OCI-LY3 (cell line): Measurements from ENCODE around the gene UBALD2.

Experiments
- H2AFZ ChIP-seq: fragments of 200-600, 300-600 bp; shearing (Covaris generic); 2 replicates; pipeline ENCODE4 v1.6.0; 2014; ENCODE audit warnings: antibody characterized with exemption, low read depth, low read length
- H3K27ac ChIP-seq: fragments of 200-600, 300-600 bp; sonication (generic); 2 replicates; pipeline ENCODE4 v1.5.1; 2014; ENCODE audit warnings: mild to moderate bottlenecking, low read length, moderate library complexity, mixed read lengths
- H3K27me3 ChIP-seq: fragments of 200-600, 300-600 bp; sonication (generic); 2 replicates; pipeline ENCODE4 v1.6.1; 2014; ENCODE audit warnings: low read depth, low read length, mixed read lengths
- H3K36me3 ChIP-seq: fragments of 200-600, 300-600 bp; sonication (generic); replicated peaks from 2 replicates; pipeline ENCODE3; 2014; ENCODE audit warnings: low read depth, low read length, mixed read lengths
- H3K4me1 ChIP-seq: fragments of 300-600, 200-600 bp; sonication (generic); 2 replicates; pipeline ENCODE4 v1.6.1; 2014; ENCODE audit warnings: low read length, mixed read lengths
- H3K4me2 ChIP-seq: fragments of 200-600, 300-600 bp; sonication (generic); 2 replicates; pipeline ENCODE4 v1.6.1; 2014; ENCODE audit warnings: low read length, mixed read lengths
- H3K4me3 ChIP-seq: fragments of 300-600, 200-600 bp; sonication (generic); 2 replicates; pipeline ENCODE4 v1.5.1; 2014; ENCODE audit warnings: antibody characterized with exemption, mild to moderate bottlenecking, low read length, moderate library complexity
- H3K79me2 ChIP-seq: fragments of 300-600, 200-600 bp; shearing (Covaris generic); 2 replicates; pipeline ENCODE4 v1.6.1; 2014; ENCODE audit warnings: mild to moderate bottlenecking, low read length, mixed read lengths
- H3K9ac ChIP-seq: fragments of 300-600, 200-600 bp; shearing (Covaris generic); 2 replicates; pipeline ENCODE4 v1.6.0; 2014; ENCODE audit warnings: mild to moderate bottlenecking, low read length, moderate library complexity
- H3K9me3 ChIP-seq: fragments of 200-600, 300-600 bp; shearing (Covaris generic); 2 replicates; pipeline ENCODE4 v1.6.1; 2014; ENCODE audit warnings: low read length, mixed read lengths; ENCODE audit not compliant: insufficient read depth
- H4K20me1 ChIP-seq: fragments of 200-600, 300-600 bp; sonication (generic); 2 replicates; pipeline ENCODE4 v1.6.1; 2016; ENCODE audit warnings: low read length, mixed read lengths; ENCODE audit not compliant: insufficient read depth
- CTCF ChIP-seq: fragments of 200-600, 300-600 bp; sonication (generic); IDR thresholded peaks from 2 replicates; pipeline ENCODE4 v1.5.1; 2014; ENCODE audit warnings: antibody characterized with exemption, low read length, low read depth
- EZH2phosphoT487 ChIP-seq: fragments of 200-600 bp; shearing (Covaris generic); IDR thresholded peaks from 2 replicates; pipeline ENCODE4 v1.6.1; 2018; ENCODE audit warnings: antibody characterized with exemption, mixed run types, low read depth

UBALD2 gene

GRCh38 chr17:76278268-76278908 lies 13.2 kb downstream of the UBALD2 start:
- H3K27ac ChIP-seq: no peak overlapping the region
- no peaks in the 10 kb centered on the region for H3K79me2 ChIP-seq
- no peaks in the 10 kb centered on the region for H3K36me3 ChIP-seq
- peaks cover 32% of the 10 kb centered on the region for H3K4me1 ChIP-seq
- no peak overlapping the region for H3K9ac ChIP-seq
- no peaks in the 10 kb centered on the region for H4K20me1 ChIP-seq
- TF ChIP-seq EZH2phosphoT487 (no peak), CTCF (no peak)
- no peaks in the 10 kb centered on the region for H3K27me3 ChIP-seq
- no peak overlapping the region for H2AFZ ChIP-seq
- no peak overlapping the region for H3K4me2 ChIP-seq
- H3K4me3 ChIP-seq: no peak overlapping the region
- H3K9me3 ChIP-seq: no peaks in the 10 kb centered on the region

- TF ChIP-seq EZH2phosphoT487 (no peak), CTCF (peak; percentile 95)
- no peaks in the 10 kb centered on the region for H4K20me1 ChIP-seq
- no peaks in the 10 kb centered on the region for H3K79me2 ChIP-seq
- no peak overlapping the region for H3K27ac ChIP-seq
- H2AFZ ChIP-seq: peak overlapping the region; percentile 74; the same call in 1 of the 2 replicates
- no peak overlapping the region for H3K9ac ChIP-seq
- H3K9me3 ChIP-seq: no peaks in the 10 kb centered on the region
- H3K4me1 ChIP-seq: peaks cover 24% of the 10 kb centered on the region
- no peak overlapping the region for H3K4me3 ChIP-seq
- H3K36me3 ChIP-seq: no peaks in the 10 kb centered on the region
- no peak overlapping the region for H3K4me2 ChIP-seq
- H3K27me3 ChIP-seq: no peaks in the 10 kb centered on the region
Measured at GRCh38 chr17:76278952-76279741, 14.0 kb downstream of the UBALD2 start.

GRCh38 chr17:76279742-76280287 lies 14.7 kb downstream of the UBALD2 start:
- Histone ChIP-seq H3K4me1 (peaks cover 17% of the 10 kb centered on the region), H3K36me3 (no peaks in the 10 kb centered on the region), H3K27me3 (no peaks in the 10 kb centered on the region), H3K27ac (no peak overlapping the region), H3K4me2 (no peak overlapping the region), H3K9me3 (no peaks in the 10 kb centered on the region), H3K4me3 (no peak overlapping the region), H2AFZ (peak overlapping the region; percentile 74; the same call in 1 of the 2 replicates), H3K79me2 (no peaks in the 10 kb centered on the region), H3K9ac (no peak overlapping the region), H4K20me1 (no peaks in the 10 kb centered on the region)
- TF ChIP-seq EZH2phosphoT487: no peak
- TF ChIP-seq CTCF: no peak

GRCh38 chr17:76280650-76281049 lies 15.5 kb downstream of the UBALD2 start:
- no peaks in the 10 kb centered on the region for H4K20me1 ChIP-seq
- H3K9ac ChIP-seq: no peak overlapping the region
- H3K79me2 ChIP-seq: no peaks in the 10 kb centered on the region
- H3K27ac ChIP-seq: no peak overlapping the region
- H3K9me3 ChIP-seq: no peaks in the 10 kb centered on the region
- H3K4me1 ChIP-seq: peaks cover 9% of the 10 kb centered on the region
- H3K4me2 ChIP-seq: no peak overlapping the region
- H2AFZ ChIP-seq: no peak overlapping the region
- TF ChIP-seq CTCF (no peak), EZH2phosphoT487 (no peak)
- no peaks in the 10 kb centered on the region for H3K36me3 ChIP-seq
- H3K27me3 ChIP-seq: no peaks in the 10 kb centered on the region
- no peak overlapping the region for H3K4me3 ChIP-seq
